Neural progenitor cell (in vitro differentiated cells): ENCODE results near the gene OTOS.

Experiments used
- EZH2 ChIP-seq: fragments of 200-600 bp; sonication (generic); IDR thresholded peaks from 2 replicates; pipeline ENCODE4 v1.6.1; 2017; ENCODE audit warnings: antibody characterized with exemption, mild to moderate bottlenecking, moderate library complexity
- EZH2phosphoT487 ChIP-seq: fragments of 200-600 bp; sonication (generic); IDR thresholded peaks from 2 replicates; pipeline ENCODE4 v1.6.1; 2017; ENCODE audit warnings: antibody characterized with exemption
- TF ChIP-seq, protein P1 (sequence below): fragments of 200-600 bp; sonication (generic); IDR thresholded peaks from 2 replicates; pipeline ENCODE4 v1.5.1; 2017; ENCODE audit warnings: antibody characterized with exemption, mild to moderate bottlenecking

GRCh38 chr2:240106765-240107476 is 33.5 kb downstream of the OTOS start:
- TF ChIP-seq, protein P1, sequence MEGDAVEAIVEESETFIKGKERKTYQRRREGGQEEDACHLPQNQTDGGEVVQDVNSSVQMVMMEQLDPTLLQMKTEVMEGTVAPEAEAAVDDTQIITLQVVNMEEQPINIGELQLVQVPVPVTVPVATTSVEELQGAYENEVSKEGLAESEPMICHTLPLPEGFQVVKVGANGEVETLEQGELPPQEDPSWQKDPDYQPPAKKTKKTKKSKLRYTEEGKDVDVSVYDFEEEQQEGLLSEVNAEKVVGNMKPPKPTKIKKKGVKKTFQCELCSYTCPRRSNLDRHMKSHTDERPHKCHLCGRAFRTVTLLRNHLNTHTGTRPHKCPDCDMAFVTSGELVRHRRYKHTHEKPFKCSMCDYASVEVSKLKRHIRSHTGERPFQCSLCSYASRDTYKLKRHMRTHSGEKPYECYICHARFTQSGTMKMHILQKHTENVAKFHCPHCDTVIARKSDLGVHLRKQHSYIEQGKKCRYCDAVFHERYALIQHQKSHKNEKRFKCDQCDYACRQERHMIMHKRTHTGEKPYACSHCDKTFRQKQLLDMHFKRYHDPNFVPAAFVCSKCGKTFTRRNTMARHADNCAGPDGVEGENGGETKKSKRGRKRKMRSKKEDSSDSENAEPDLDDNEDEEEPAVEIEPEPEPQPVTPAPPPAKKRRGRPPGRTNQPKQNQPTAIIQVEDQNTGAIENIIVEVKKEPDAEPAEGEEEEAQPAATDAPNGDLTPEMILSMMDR = no peak
- no peak for TF ChIP-seq EZH2
- no peak for TF ChIP-seq EZH2phosphoT487
